ENCODE results near the gene SLC35E4.

The SLC35E4 gene

DNA sequence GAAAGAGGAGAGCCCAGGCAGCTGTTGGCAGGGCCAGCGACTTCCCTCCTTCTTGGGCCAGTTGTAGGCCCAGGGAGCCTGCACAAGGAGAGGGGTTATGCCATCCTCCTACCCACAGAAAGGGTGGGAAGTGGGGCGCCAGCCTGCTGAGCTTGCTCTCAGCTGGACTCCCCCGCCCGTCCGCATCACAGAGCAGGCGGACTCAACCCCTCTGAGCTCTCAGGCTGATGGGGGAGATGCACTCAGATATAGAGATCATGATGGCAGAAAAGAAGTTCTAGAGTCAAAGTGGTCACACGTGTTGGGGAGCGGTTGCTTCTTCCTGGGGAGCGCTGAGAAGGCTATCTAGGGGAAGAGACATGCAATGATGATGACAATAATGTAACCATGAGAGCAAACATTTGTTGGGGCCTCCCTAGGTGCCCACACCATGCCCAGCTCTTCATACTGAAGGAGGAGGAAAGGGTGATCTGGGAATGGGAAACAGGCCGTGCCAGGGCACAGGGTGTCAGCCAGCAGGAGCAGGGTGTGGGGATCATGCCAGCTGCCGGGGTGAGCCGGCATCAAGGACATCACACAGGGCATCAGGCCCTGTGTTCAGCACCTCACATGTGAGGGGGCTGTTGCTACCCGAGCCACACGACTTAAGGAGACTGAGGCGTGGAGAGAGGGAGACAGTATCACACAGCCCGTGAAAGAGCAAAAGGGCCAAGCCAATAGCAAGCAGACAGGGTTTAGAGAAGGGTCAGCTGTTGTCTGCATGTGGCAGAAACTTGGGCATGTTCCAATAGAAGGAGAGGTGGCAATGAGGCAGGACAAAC lies 7.7 kb downstream of the SLC35E4 start:
- H3K27ac ChIP-seq = no peak overlapping the region
- TF ChIP-seq, protein P1, sequence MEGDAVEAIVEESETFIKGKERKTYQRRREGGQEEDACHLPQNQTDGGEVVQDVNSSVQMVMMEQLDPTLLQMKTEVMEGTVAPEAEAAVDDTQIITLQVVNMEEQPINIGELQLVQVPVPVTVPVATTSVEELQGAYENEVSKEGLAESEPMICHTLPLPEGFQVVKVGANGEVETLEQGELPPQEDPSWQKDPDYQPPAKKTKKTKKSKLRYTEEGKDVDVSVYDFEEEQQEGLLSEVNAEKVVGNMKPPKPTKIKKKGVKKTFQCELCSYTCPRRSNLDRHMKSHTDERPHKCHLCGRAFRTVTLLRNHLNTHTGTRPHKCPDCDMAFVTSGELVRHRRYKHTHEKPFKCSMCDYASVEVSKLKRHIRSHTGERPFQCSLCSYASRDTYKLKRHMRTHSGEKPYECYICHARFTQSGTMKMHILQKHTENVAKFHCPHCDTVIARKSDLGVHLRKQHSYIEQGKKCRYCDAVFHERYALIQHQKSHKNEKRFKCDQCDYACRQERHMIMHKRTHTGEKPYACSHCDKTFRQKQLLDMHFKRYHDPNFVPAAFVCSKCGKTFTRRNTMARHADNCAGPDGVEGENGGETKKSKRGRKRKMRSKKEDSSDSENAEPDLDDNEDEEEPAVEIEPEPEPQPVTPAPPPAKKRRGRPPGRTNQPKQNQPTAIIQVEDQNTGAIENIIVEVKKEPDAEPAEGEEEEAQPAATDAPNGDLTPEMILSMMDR (conservative IDR thresholded peaks at IDR 0.05) = no peak

- TF ChIP-seq, protein P1 (conservative IDR thresholded peaks at IDR 0.05) = no peak
- no peak overlapping the region for H3K27ac ChIP-seq
These were observed 11.1 kb downstream of the SLC35E4 start for GRCh38 chr22:30646518-30647160.

- TF ChIP-seq, protein P1 (conservative IDR thresholded peaks at IDR 0.05) = no peak
- no peak overlapping the region for H3K27ac ChIP-seq
These were observed 12.0 kb downstream of the SLC35E4 start for GRCh38 chr22:30647536-30647935.

DNA sequence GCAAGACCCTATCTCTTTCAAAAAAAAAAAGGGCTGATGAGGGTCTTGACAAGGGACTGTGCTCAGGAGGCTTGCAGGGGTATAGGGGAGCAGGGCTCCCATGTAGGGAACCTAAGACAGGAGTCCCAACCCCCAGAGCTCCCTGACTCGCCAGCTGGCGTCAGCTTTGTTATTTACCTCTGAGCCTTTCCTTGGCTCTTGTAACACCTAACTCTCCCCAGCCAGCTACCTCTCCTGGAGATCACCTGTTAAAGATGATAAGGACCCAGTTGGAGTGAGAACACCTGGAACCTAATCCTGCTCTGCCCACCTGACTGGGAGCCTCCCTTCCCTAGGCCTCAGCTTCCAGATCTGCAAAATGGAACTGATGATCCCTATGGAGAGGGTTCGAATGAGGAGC lies 13.2 kb downstream of the SLC35E4 start:
- H3K27ac ChIP-seq = no peak overlapping the region
- TF ChIP-seq, protein P1 (conservative IDR thresholded peaks at IDR 0.05) = no peak

DNA sequence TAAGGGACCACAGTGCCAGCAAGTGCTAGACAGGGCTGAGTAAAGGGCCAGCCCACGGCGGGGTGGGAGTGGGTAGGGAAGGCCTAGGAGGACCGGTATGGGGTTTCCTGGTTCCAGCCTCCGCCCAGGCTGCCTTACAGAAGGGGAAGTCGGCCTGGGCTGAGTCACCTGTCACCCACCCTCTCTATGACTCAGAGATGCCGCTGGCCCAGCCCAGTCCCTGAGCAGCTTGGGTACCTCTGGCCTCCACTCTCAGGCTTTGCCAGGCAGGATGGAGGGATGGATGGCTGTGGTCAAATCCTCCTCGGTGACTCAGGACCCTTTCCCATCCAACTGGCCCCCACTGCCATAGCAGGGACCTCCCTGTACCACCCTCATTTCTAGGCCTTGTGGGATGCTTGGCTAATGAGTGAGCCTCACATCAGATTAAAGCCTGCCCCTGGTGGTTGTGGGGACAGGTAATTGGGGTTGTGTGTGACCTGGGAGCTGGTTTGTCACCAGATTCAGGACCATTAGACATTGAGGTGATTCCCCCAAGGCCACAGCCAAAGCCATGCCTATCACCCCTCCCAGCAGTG lies 13.9 kb downstream of the SLC35E4 start:
- H3K27ac ChIP-seq = no peak overlapping the region
- TF ChIP-seq, protein P1 (conservative IDR thresholded peaks at IDR 0.05) = no peak

DNA sequence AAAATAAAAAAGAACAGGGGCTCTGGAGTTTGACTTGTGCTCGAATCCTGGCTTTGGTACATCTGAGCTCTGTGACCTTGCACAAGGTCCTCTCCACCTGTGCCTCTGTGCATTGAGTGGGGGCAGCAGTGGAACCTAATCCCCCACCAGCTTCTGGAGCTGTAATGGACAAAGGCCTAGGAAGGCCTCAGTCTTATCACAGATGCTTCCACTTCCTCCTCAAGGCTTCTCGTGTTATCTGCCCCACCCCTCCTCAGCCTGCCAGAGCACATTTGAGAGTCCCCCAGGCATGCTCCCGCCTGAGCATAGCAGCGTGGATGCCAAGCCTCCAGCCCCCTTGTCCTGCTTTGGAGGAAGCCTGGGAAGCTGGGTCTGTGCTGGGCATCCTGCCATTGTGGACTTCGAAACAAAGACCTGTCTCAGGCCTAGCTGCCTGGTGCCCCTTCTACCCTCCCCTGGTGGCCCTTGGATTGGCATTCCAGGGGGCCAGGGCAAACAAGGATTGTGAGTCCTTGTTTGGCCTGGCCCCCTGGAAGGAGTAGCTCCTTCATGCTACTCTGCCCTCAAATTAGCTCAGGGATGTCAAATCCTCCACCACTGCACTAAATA lies 15.0 kb downstream of the SLC35E4 start:
- no peak overlapping the region for H3K27ac ChIP-seq
- TF ChIP-seq, protein P1 (conservative IDR thresholded peaks at IDR 0.05) = no peak

GRCh38 chr22:30652852-30653251 lies 17.3 kb downstream of the SLC35E4 start:
- TF ChIP-seq, protein P1 (conservative IDR thresholded peaks at IDR 0.05) = no peak
- no peak overlapping the region for H3K27ac ChIP-seq
